ENCODE data around the gene NPHS1.

DNA sequence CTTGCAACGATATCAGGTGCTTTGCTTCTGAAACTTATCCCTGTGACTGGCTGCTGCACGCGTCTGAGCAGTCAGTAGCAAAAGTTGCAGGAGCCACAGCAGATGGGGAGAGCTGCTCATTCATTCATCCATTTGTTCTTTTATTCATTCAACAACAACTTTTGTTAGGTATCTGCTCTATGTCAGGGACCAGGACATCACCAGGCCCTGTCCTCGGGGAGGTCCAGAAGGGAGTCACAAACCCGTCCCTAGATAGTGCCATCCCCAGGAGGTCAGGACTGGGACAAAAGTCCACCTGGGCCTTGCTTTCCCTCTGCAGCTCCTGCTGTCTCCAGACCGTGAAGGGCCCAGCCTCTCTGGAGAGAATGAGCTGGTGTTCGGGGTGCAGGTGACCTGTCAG is 74.3 kb downstream of the NPHS1 start:
- no peak for TF ChIP-seq EZH2 (IDR thresholded peaks at IDR 0.05; ENCODE audit: insufficient read depth, poor library complexity, severe bottlenecking)
- TF ChIP-seq EZH2phosphoT487 (IDR thresholded peaks at IDR 0.05; ENCODE audit: insufficient read depth, low read depth), result no peak
